IMR-90 (cell line): ENCODE data around the gene KCNJ10.

Experiments used
- BHLHE40 ChIP-seq: fragments of 150-350 bp; IDR thresholded peaks from 2 replicates; pipeline ENCODE4 v1.6.1; 2016; ENCODE audit warnings: mild to moderate bottlenecking, low read depth, low read length
- CTCF ChIP-seq: conservative IDR thresholded peaks from 2 replicates; pipeline ENCODE4 v1.5.1; 2012; ENCODE audit warnings: mild to moderate bottlenecking, low read depth, low read length, improper control_type of control experiment
- FOS ChIP-seq: fragments of 150-350 bp; IDR thresholded peaks from 2 replicates; pipeline ENCODE4 v1.6.1; 2016; ENCODE audit warnings: low read depth, low read length
- NFE2L2 ChIP-seq: fragments of 150-350 bp; IDR thresholded peaks from 2 replicates; pipeline ENCODE4 v1.6.1; 2016; ENCODE audit warnings: low read depth, mild to moderate bottlenecking, low read length
- POLR2A ChIP-seq: IDR thresholded peaks from 2 replicates; pipeline ENCODE4 v1.6.1; 2012; ENCODE audit warnings: mild to moderate bottlenecking, low read depth, low read length
- RAD21 ChIP-seq: IDR thresholded peaks from 2 replicates; pipeline ENCODE4 v1.6.1; 2012; ENCODE audit warnings: low read length, improper control_type of control experiment
- SMC3 ChIP-seq: fragments of 150-350 bp; IDR thresholded peaks from 2 replicates; pipeline ENCODE4 v1.6.1; 2016; ENCODE audit warnings: low read depth, mild to moderate bottlenecking, antibody characterized with exemption, low read length, moderate library complexity

GRCh38 chr1:160114085-160114484 is 44.1 kb upstream of the KCNJ10 start:
- TF ChIP-seq SMC3 (no peak), RAD21 (no peak), FOS (no peak), BHLHE40 (no peak), NFE2L2 (no peak), CTCF (no peak), POLR2A (no peak)
